ENCODE measurements around the gene CDYL. TPM values are rescaled to one million over a fixed set of nuclear protein-coding genes. Genes with fewer than 3 reads are reported as not detected.

CDYL gene
- total and polyA plus RNA-seq, 4 donors, result 3.3 to 25.4 (median 11.0) TPM

DNA sequence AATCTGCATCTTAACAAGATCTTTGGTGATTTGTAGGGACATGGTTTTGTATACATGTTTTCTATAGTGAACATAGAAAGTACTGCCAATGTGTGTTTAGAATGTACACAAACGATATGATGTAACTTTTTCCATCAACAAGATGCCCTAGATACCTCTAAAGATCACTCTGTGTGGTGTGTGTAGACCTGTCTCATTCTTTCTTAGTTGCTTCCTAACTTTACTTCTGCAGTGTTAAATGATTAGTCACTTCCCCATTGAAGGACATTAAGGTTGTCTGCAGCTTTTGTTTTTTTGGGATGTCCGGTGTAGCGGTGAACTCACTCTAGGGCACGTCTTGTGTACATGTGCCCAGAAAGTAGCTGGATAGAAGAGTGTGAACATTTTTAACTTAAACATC is 35.9 kb downstream of the CDYL start:
- Histone ChIP-seq H3K27me3 (ENCODE audit: control insufficient read depth in 4 of 4, insufficient read depth in 4 of 4, low read length in 3 of 4) (no peaks in the 10 kb centered on the region), H3K4me1 (ENCODE audit: control insufficient read depth in 4 of 4, insufficient read depth in 4 of 4, low read length in 3 of 4) (peaks cover 0 to 5% (median 1%) of the 10 kb centered on the region in 4 donors), H3K27ac (ENCODE audit: low read depth in 1 of 2, low read length in 2 of 2) (no peak overlapping the region), H3K9ac (ENCODE audit: low read depth in 1 of 2, low read length in 2 of 2) (no peak overlapping the region), H3K9me3 (ENCODE audit: control insufficient read depth in 4 of 4, low read length in 3 of 4) (no peaks in the 10 kb centered on the region), H3K4me3 (ENCODE audit: low read depth in 1 of 3, low read length in 3 of 3) (no peak overlapping the region), H3K36me3 (ENCODE audit: control insufficient read depth in 4 of 4, insufficient read depth in 3 of 4, low read depth in 1 of 4, low read length in 3 of 4) (no peaks in the 10 kb centered on the region)
- no peak for DNase-seq (ENCODE audit: low spot score)
- 82% methylated on average over 4 of the region's 4 CpGs for WGBS
- TF ChIP-seq FOXA1 (IDR thresholded peaks at IDR 0.05), result no peak

DNA sequence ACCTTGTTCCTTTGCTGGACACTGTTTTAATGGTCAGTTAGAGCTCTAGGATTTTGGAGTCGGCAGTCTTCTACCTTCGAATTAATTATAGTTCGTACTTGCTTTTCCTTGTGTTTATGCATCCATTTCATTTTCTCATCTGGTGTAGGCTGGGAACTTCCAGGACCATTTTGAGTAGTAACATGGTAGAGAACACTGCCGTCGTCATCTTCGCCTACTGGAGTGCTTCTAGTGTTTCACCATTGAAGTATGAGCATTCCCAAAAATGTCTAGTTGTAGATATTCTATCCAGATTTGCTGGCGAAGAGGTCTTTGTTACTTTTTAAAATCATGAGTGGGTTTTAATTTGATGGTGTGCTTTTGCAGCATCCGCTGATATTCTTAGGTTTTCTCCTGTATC is 36.9 kb downstream of the CDYL start:
- TF ChIP-seq NR2F2 (IDR thresholded peaks at IDR 0.05), result no peak
- TF ChIP-seq EGR1 (IDR thresholded peaks at IDR 0.05; ENCODE audit: low read depth in 2 of 2), result no peak
- no peak for TF ChIP-seq JUND (IDR thresholded peaks at IDR 0.05)
- Histone ChIP-seq H3K36me3 (ENCODE audit: control insufficient read depth in 4 of 4, insufficient read depth in 3 of 4, low read depth in 1 of 4, low read length in 3 of 4) (no peaks in the 10 kb centered on the region), H3K4me3 (ENCODE audit: low read depth in 1 of 3, low read length in 3 of 3) (no peak overlapping the region), H3K4me1 (ENCODE audit: control insufficient read depth in 4 of 4, insufficient read depth in 4 of 4, low read length in 3 of 4) (peaks cover 0 to 5% (median 1%) of the 10 kb centered on the region in 4 donors), H3K27ac (ENCODE audit: low read depth in 1 of 2, low read length in 2 of 2) (no peak overlapping the region), H3K9me3 (ENCODE audit: control insufficient read depth in 4 of 4, low read length in 3 of 4) (no peaks in the 10 kb centered on the region), H3K27me3 (ENCODE audit: control insufficient read depth in 4 of 4, insufficient read depth in 4 of 4, low read length in 3 of 4) (no peaks in the 10 kb centered on the region), H3K9ac (ENCODE audit: low read depth in 1 of 2, low read length in 2 of 2) (no peak overlapping the region)
- WGBS, result 98% methylated on average over 8 of the region's 8 CpGs
- DNase-seq (ENCODE audit: low spot score), result no peak

DNA sequence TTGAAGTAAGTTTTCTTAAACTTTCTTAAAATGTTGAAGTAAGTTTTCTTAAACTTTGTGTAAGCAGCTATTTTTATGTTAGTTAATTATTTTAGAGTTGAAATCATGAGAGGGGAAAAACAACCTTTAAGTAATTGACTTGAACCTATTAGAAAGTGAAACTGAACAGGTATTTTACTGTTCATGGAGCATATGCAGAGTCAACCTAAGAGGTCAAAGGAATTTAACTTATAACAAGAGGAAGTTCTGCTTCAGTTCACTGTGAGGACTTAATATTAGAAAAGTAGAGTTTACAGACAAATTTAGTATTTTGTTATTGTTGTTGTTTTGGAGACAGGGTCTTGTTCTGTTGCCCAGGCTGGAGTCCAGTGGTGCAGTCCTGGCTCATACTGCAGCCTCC is 38.0 kb downstream of the CDYL start:
- Histone ChIP-seq H3K9ac (ENCODE audit: low read depth in 1 of 2, low read length in 2 of 2) (no peak overlapping the region), H3K4me3 (ENCODE audit: low read depth in 1 of 3, low read length in 3 of 3) (no peak overlapping the region), H3K9me3 (ENCODE audit: control insufficient read depth in 4 of 4, low read length in 3 of 4) (no peaks in the 10 kb centered on the region), H3K4me1 (ENCODE audit: control insufficient read depth in 4 of 4, insufficient read depth in 4 of 4, low read length in 3 of 4) (peaks cover 0 to 5% (median 1%) of the 10 kb centered on the region in 4 donors), H3K27ac (ENCODE audit: low read depth in 1 of 2, low read length in 2 of 2) (no peak overlapping the region), H3K27me3 (ENCODE audit: control insufficient read depth in 4 of 4, insufficient read depth in 4 of 4, low read length in 3 of 4) (no peaks in the 10 kb centered on the region), H3K36me3 (ENCODE audit: control insufficient read depth in 4 of 4, insufficient read depth in 3 of 4, low read depth in 1 of 4, low read length in 3 of 4) (no peaks in the 10 kb centered on the region)
- no peak for DNase-seq (ENCODE audit: low spot score)
- no peak for TF ChIP-seq HNF4A (conservative IDR thresholded peaks at IDR 0.05)
- TF ChIP-seq, protein P1, sequence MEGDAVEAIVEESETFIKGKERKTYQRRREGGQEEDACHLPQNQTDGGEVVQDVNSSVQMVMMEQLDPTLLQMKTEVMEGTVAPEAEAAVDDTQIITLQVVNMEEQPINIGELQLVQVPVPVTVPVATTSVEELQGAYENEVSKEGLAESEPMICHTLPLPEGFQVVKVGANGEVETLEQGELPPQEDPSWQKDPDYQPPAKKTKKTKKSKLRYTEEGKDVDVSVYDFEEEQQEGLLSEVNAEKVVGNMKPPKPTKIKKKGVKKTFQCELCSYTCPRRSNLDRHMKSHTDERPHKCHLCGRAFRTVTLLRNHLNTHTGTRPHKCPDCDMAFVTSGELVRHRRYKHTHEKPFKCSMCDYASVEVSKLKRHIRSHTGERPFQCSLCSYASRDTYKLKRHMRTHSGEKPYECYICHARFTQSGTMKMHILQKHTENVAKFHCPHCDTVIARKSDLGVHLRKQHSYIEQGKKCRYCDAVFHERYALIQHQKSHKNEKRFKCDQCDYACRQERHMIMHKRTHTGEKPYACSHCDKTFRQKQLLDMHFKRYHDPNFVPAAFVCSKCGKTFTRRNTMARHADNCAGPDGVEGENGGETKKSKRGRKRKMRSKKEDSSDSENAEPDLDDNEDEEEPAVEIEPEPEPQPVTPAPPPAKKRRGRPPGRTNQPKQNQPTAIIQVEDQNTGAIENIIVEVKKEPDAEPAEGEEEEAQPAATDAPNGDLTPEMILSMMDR (IDR thresholded peaks at IDR 0.05; ENCODE audit: low read depth, low read length, missing input control), result no peak
- no peak for TF ChIP-seq YY1 (IDR thresholded peaks at IDR 0.05)
- no peak for TF ChIP-seq FOXA2 (IDR thresholded peaks at IDR 0.05)
- TF ChIP-seq, protein P2, sequence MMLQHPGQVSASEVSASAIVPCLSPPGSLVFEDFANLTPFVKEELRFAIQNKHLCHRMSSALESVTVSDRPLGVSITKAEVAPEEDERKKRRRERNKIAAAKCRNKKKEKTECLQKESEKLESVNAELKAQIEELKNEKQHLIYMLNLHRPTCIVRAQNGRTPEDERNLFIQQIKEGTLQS (IDR thresholded peaks at IDR 0.05), result no peak
- TF ChIP-seq FOXA1 (IDR thresholded peaks at IDR 0.05), result no peak
- no peak for TF ChIP-seq RXRA (IDR thresholded peaks at IDR 0.05)
- no peak for TF ChIP-seq JUND (IDR thresholded peaks at IDR 0.05)
- TF ChIP-seq, protein P3, sequence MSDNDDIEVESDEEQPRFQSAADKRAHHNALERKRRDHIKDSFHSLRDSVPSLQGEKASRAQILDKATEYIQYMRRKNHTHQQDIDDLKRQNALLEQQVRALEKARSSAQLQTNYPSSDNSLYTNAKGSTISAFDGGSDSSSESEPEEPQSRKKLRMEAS (IDR thresholded peaks at IDR 0.05), result no peak
- TF ChIP-seq HNF4G (IDR thresholded peaks at IDR 0.05), result no peak
- no peak for TF ChIP-seq TAF1 (conservative IDR thresholded peaks at IDR 0.05)
- TF ChIP-seq NR2F2 (IDR thresholded peaks at IDR 0.05), result no peak
- TF ChIP-seq, protein P4, sequence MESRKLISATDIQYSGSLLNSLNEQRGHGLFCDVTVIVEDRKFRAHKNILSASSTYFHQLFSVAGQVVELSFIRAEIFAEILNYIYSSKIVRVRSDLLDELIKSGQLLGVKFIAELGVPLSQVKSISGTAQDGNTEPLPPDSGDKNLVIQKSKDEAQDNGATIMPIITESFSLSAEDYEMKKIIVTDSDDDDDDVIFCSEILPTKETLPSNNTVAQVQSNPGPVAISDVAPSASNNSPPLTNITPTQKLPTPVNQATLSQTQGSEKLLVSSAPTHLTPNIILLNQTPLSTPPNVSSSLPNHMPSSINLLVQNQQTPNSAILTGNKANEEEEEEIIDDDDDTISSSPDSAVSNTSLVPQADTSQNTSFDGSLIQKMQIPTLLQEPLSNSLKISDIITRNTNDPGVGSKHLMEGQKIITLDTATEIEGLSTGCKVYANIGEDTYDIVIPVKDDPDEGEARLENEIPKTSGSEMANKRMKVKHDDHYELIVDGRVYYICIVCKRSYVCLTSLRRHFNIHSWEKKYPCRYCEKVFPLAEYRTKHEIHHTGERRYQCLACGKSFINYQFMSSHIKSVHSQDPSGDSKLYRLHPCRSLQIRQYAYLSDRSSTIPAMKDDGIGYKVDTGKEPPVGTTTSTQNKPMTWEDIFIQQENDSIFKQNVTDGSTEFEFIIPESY (IDR thresholded peaks at IDR 0.05), result no peak
- no peak for TF ChIP-seq SP1 (IDR thresholded peaks at IDR 0.05)
- TF ChIP-seq, protein P5, sequence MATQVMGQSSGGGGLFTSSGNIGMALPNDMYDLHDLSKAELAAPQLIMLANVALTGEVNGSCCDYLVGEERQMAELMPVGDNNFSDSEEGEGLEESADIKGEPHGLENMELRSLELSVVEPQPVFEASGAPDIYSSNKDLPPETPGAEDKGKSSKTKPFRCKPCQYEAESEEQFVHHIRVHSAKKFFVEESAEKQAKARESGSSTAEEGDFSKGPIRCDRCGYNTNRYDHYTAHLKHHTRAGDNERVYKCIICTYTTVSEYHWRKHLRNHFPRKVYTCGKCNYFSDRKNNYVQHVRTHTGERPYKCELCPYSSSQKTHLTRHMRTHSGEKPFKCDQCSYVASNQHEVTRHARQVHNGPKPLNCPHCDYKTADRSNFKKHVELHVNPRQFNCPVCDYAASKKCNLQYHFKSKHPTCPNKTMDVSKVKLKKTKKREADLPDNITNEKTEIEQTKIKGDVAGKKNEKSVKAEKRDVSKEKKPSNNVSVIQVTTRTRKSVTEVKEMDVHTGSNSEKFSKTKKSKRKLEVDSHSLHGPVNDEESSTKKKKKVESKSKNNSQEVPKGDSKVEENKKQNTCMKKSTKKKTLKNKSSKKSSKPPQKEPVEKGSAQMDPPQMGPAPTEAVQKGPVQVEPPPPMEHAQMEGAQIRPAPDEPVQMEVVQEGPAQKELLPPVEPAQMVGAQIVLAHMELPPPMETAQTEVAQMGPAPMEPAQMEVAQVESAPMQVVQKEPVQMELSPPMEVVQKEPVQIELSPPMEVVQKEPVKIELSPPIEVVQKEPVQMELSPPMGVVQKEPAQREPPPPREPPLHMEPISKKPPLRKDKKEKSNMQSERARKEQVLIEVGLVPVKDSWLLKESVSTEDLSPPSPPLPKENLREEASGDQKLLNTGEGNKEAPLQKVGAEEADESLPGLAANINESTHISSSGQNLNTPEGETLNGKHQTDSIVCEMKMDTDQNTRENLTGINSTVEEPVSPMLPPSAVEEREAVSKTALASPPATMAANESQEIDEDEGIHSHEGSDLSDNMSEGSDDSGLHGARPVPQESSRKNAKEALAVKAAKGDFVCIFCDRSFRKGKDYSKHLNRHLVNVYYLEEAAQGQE (IDR thresholded peaks at IDR 0.05), result no peak
- no peak for TF ChIP-seq GABPA (IDR thresholded peaks at IDR 0.05 in 1 of 2, conservative IDR thresholded peaks at IDR 0.05 in 1 of 2)
- no peak for TF ChIP-seq EGR1 (IDR thresholded peaks at IDR 0.05; ENCODE audit: low read depth in 2 of 2)
- TF ChIP-seq RAD21 (IDR thresholded peaks at IDR 0.05), result no peak

Data from liver (tissue), 9 donors.